ENCODE measurements around the gene TPO.
A peak's percentile ranks its signal among the peaks of the same experiment; 100 is the strongest.
"Not testable (repeated sequence)": the region's sequence is repeated elsewhere in the genome, so short reads cannot be mapped to it uniquely, and the experiment has no call there.

The TPO gene

DNA sequence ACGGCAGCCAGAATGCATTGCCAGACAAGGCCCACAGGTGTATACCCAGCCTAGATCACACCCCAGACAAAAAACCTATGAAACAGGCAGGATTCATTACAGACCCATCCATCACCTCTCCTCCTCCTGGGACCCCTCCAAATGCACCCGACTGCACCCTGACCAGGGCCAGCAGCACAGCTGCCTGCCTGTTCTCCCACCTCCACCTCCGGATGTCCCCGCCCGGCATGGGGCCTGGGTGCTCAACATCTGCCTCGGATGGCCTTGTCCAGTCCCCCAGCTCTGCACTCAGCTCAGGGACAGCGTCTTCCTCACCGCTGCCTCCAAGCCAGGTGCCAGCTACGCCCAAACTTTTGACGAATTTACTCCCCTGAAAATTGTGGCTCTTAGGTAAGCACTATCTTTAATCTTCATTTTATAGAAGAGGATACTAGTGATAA lies 91.1 kb downstream of the TPO start:
- no peak for DNase-seq

DNA sequence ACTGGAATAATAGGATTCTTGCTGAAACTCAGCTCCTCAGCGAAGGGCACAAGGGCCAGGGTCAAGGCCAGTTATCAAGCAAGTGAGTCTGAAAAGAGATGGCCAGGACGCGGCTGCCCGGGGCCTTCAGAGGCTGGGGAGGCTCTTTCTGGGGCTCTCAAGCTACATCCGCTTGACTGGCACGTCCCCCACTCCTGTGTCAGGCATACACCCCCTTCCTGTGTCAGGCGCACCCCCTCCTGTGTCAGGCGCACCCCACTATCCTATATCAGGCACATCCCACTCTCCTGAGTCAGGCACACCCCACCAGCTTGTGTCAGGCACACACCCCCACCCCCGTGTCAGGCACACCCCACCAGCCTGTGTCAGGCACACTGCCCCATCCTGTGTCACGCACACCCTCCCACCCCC lies 91.8 kb downstream of the TPO start:
- DNase-seq = no peak

DNA sequence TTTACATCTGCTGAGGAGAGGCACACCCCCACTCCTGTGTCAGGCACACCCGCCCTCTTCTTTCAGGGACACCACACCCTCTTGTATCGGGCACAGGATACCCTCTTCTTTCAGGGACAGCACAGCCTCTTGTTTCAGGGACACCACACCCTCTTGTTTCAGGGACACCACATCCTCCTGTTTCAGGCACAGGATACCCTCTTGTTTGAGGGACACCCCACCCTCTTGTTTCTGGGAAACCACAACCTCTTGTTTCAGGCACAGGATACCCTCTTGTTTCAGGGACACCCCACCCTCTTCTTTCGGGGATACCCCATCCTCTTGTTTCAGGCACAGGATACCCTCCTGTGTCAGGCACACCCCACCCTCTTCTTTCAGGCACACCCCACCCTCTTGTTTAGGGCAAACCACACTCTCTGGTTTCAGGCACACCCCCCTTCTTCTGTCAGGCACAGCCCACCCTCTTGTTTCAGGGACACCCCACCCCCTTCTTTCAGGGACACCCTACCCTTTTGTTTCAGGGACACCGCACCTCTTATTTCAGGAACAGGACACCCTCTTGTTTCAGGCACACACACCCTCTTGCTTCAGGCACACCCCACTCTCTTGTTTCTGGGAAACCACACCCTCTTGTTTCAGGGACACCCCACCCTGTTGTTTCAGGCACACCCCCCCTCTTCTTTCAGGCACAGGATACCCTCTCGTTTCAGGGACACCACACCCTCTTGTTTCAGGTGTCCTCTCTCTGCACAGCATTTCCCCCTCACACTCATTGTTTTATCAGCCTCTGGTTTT lies 96.2 kb downstream of the TPO start:
- no peak for DNase-seq

DNA sequence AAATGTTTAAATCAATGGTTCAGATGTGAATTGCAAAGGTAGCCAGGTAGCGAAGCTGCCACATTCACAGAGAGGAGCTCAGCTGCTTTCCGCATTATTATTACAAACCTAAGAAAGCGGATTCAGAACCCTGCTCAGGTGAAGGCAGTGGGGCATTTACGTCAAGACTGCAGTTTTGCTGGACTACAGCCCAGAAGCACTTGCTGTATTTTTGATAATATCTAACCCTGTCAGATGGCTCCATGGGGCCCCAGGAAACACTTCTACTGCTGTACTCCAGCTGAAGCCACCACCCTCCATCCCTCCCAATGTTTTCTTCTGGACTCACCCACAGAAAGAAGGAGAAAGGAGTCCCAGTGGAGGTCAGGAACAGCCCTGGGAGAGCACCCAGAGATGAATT lies 96.9 kb downstream of the TPO start:
- DNase-seq = no peak

DNA sequence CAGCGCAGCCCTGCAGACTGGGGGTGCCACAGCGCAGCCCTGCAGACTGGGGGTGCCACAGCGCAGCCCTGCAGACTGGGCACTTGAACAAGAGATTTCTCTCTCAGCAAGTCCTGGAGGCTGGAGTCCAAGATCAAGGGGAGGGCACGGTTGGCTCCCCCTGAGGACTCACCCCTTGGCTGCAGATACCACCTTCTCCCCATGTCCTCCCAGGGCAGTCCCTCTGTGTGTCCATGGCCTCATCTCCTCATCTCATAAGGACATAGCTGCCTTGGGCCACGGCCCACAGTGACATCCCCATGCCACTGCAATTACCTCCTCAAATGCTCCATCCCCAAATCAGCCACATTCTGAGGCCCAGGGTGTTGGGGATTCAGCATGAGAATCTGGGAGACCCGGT lies 98.2 kb downstream of the TPO start:
- DNase-seq = no peak

DNA sequence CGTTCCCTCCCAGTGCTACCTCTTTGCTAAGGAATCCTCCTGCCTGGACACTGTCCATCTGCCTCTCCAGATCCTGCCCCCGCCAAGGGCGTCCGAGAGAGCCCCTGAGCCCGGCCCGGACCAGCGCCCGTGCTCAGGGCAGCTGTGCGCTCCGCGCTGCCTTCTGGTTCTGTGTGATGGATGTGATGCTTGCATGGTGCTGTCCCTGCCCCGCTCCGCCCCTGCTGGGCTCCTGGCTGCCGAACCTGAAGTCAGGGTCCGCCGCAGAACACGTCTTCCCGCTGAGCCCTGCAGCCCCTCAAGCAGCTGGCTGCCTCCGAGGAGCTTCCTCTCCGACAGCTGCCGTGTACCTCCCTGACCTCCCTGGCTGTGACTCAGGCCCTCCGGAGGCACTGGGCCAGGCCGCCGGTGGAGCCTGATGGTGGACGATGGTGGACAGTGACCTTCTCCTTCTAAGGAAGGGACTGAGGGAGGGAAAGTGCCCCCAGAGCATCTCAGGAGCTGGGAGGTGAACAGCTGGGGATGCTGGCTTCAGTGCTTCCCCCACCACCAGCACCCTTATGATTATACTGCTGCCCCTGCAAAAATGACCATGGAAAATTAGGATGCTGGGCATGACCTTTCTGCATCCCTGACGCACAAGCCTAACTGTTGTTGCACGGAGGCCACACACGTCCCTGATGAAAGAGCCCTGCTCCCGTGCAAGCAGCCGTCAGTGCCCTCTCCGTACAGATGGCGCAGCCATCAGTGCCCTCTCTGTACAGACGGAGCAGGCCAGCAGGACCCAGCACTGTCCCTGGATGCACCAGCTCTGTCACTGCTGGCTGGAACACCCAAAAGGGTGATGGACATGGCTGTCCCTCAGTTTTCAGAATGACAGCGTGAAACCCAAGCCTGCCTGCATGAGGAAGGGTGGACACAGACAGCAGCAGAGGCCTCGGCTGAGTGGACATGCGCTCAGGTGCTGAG lies 99.3 kb downstream of the TPO start:
- DNase-seq = no peak

DNA sequence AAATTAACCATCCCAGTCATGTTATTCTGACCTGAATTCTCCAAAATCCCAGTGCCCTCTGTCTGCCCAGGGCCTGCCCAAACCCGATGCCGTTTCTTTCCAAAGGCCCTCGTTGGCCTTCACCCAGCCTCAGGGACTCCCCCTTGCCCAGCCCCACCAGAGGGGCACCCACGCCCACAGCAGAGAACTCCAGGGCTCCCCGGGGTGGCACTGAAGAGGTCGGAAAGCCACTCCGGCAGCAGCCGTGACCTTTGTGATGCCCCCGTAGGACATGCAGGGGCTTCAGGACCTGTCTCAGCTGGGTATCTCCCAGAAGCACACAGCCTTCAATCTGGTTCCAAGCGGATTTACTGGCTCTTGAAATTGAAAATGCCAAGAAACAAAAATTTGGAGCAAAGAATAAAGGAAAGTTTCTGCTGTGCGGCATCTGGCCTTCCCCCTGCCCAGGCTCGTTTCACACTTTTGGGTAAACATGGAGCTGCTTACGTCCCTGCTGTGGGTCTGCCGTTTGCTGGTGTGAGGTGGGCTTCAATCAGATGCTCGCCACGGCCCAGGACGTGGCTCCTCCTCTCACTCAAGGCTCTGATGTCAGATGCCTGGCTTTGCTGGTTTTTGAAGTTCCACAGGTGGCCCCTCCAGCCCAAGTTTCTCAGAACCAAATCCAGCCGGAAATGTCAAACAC lies 101.3 kb downstream of the TPO start:
- DNase-seq = no peak

DNA sequence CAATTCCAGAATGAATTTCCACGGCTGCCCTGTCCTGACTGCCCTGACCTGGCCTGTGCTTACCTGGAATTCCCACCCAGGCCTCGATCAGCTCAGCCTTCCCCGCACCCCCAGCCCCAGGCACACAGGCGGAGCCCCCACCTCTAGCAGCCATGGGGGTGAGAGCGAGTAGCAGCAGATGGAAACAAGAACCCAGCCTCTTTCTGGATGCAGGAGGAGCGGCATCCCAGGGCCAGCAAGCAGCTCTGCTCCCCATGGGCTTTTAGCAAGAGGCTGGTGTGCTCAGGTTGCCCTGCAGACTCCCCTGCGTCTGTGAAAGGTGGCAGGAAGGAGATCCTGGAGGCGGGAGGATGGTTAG lies 101.8 kb downstream of the TPO start:
- no peak for DNase-seq

DNA sequence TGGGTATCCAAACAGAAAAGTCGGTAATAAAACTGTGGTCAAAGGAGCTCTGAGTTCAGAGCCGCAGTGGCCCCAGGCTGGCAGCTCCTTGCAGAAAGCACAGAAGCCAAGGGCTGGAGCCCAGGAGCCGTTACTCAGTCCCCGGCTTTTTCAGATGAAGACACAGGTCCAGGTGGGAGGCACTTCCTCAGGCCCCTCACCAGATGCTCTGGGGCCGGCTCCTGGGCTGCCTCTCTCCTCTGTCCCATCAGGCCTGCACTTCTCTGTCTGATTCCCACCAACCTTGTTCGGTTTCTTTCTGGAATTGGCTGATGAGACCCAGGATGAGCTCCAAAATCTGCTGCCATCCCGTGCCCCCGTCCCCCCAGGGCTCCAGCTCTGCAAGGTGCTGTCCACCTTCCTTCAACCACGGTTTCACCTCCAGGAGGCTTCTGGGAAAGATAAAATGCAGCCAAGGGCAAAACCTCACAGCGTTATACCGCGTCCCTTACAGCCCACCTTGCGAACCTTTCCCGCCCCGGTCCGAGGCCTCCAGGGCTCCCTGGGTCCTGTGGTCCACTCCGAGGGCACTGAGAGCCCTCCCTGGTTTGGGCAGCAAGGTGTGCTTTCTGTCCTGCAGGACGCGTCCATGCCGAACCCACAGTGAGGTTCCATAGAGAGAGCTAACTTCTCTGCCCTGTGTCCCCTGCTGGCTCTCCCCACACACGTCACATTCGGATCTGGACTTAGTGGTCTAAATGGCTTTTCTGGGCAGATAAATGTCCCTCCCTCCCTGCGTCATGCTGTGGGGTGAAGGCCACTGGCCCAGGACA lies 102.9 kb downstream of the TPO start:
- DNase-seq = no peak

DNA sequence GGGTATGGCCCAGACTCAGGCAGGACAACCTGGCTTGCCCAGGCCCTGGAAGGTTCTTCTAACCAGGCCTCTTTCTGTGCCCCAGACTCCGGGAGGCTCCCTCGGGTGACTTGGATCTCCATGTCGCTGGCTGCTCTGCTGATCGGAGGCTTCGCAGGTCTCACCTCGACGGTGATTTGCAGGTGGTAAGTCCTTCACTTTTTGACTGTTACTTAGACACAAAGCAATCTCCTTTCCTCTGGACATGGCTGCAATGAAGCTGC lies 103.5 kb downstream of the TPO start:
- DNase-seq = no peak

DNA sequence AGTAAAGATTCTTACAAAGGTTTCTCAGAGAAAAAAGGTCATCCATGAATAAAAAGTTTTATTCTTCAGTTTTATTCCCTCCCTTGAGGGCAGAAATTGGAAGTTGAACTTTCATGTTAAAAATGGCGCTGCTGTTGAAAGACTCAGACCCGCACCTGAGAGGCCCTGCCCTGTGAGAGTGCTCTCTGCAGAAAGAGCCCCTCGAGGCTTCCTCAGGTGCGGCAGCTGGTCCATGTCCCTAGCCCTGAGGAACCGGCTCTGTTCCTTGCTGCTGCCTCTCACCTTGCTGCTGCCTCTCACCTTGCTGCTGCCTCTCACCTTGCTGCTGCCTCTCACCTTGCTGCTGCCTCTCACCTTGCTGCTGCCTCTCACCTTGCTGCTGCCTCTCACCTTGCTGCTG lies 104.0 kb downstream of the TPO start:
- DNase-seq = not testable (repeated sequence)

DNA sequence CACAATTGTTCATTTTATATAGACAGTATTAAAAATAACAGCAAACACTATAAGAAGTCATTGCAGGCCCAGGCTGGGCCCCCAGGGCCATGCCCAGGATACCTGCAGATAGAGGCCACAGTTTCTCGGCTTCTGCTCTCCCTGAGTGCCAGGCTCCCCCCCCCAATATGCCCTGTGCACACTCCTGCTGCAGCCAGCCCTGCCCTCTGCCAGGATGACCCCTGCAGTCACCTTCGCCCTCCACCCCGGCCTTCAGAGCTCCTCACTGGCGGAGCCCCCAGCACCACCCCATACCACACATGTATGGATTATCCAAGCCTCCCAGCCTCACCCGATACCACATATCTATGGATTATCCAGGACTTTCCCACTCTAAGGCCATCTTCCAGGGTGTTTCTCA lies 104.5 kb downstream of the TPO start:
- no peak for DNase-seq

DNA sequence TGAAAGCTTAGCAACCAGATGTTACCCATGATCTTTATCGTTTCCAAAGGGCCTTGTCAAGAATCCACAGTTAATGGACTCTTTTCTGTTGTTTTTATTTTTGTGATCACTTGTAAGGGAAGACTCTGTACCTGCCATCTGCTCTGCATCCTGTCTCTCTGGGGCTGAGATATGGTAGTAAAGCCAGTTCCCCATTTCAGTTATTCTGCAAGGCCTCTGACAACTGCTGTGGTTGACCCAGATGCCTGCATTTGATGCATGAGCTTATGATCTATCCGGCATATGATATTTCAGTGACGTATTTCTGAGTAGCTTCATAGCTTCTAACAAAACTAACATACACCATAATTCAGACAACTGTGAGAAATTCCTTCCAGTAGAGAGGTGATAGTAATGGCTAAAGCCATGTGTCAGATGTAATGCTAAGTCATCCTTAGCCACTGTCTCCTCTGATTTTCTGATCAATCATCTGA lies 105.1 kb downstream of the TPO start:
- DNase-seq = peak; percentile 85 to 88

DNA sequence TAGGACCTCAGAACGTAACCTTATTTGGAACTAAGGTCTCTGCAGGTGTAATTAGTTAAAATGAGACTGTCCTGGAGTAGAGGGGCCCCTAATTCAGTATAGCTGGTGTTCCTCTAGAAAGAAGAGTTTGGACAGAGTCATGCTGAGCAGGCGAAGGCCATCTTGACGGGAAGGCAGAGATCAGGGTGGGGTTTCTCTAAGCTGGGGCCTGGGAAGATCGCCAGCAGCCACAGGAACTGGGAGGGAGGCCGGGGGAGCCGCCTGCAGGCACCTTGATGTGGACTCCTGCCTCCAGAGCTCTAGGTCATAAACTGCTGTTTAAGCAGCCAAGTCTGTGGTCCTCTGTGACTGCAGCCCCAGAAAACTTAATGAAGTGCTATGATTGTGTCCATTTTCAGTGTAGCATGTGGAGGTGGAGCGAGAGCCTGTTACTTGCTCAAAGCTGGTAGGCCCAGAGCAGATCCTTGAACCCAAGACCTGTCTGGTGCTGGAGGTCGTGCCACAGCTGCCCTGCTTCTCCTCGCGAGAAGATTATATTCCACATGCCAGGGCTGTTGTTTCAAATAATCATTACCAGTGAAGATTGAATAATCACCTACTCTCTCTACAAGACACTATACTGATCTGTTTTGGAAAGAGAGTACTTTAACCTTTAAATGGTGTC lies 105.7 kb downstream of the TPO start:
- peak; percentile 37 to 44 for DNase-seq

DNA sequence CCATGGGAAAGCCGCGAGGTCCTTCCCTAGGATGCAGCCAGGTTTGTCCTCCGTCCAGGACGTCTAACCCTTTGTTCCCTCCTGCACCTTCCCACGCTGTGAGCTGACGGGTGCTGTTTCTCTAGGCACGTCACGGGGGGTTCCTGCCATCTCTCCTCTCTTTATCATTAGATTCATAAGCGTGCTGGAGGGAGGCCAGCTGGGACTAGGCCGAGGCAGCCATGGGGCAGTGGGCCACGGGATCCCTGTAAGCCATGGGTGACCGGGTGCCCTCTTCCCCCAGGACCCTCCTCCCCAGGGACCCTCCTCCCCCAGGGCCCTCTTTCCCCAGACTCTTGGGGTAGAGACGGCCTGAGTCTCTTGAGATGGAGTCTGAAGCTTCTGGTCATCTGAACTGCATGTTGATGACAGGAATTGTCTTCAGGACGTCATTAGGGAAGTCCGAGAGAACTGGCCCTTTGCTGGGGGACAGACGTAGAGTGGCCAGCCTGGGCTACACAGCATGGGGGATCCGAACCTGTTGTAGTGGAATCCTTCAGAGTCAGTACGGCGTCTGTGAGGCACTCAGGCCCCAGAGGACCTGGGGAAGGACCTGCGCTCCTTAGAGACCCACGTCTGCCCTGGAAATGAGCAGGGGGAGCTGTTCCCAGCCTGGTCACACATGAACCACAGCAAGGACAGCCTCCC lies 108.1 kb downstream of the TPO start:
- DNase-seq = no peak

DNA sequence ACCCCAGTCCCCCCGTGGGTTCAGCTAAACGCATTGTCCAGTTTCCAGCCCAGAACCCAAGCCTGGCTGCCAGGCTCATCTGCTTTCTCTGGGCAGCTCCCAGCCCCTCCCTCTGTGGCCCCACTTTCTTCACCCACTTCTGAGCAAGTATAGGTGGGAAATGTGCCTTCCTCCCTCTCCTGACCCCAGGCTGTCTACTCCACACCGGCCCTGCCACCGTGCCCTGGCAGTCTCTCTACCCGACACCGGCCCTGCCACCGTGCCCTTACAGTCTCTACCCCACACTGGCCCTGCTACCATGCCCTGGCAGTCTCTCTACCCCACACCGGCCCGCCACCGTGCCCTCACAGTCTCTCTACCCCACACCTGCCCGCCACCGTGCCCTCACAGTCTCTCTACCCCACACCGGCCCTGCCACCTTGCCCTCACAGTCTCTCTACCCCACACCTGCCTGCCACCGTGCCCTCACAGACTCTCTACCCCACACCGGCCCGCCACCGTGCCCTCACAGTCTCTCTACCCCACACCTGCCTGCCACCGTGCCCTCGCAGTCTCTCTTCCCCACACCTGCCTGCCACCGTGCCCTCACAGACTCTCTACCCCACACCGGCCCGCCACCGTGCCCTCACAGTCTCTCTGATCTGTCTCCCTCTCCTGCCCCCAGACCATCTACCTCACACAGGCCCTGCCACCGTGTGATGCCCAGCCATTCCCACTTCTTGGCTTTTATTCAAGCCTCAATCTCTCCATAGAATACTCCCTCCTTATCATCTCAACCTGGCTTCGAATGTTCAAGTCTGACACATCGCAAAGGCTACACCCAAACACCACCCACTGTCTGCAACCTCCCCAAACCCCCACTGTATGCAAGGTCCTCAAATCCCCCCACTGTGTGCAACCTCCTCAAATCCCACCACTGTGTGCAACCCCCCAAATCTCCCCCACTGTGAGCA lies 108.9 kb downstream of the TPO start:
- DNase-seq = no peak

DNA sequence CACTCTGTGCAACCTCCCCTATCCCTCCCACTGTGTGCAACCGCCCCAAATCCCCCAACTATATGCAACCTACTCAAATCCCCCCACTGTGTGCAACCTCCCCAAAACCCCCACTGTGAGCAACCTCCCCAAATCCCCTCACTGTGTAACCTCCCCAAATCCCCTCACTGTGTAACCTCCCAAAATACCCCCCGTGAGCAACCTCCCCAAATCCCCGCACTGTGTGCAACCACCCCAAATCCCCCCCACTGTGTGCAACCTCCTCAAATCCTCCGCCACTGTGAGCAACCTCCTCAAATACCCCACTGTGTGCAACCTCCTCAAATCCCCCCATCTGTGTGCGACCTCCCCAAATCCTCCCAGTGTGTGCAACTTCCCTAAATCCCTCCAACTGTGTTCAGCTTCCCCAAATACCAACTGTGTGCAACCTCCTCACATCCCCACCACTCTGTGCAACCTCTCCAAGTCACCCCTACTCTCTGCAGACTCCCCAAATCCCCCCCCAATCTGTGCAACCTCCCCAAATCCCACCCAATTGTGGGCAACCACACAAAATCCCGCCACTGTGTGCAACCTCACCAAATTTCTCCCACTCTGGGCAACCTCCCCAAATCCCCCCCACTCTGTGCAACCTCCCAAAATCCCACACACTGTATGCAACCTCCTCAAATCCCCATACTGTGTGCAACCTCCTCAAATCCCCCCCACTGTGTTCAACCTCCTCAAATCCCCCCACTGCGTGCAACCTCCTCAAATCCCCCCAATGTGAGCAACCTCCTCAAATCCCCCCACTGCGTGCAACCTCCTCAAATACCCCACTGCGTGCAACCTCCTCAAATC lies 114.1 kb downstream of the TPO start:
- DNase-seq = no peak

DNA sequence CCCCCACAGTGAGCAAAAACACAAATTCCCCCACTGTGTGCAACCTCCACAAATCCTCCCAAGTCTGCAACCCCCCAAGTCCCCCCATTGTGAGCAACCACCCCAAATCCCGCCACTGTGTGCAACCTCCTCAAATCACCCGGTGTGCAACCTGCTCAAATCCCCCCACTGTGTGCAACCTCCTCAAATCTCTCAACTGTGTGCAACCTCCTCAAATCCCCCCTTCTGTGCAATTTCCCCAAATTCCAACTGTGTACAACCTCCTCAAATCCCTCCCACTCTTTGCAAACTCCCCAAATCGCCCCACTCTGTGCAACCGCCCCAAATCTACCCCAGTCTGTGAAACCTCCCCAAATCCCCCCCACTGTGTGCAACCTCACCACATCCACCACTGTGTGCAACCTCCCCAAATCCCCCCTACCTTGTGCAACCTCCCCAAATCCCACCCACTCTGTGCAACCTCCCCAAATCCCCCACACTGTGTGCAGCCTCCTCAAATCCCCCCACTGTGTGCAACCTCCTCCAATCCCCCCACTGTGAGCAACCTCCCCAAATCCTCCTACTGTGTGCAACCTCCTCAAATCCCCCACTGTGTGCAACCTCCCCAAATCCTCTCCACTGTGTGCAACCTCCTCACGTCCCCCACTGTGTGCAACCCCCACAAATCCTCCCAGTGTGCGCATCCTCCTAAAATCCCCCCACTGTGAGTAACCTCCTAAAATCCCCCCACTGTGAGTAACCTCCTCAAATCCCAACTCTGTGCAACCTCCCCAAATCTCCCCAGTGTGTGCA lies 115.2 kb downstream of the TPO start:
- no peak for DNase-seq

DNA sequence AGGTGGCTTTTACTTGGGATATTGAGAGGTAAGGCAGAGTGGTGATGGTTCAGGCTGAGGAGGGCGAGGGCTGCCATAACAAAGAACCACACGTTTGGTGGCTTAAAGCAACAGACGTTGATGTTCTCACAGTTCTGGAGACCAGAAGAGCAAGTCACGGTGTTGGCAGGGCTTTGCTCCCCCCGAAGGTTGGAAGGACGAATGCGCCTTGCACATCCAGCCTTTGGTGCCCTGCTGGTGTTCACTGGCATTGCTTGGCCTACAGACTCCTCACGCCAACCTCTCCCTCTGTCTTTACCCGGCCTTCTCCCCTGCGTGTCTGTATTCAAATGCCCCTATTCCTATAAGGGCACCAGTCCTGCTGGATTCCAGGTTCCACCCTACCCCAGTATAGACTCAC lies 125.4 kb downstream of the TPO start:
- DNase-seq = peak; percentile 64 to 73

Measured in Kasumi-1 (cell line).